HepG2 (cell line): ENCODE results near the gene NKIRAS1. TPM values are rescaled to one million over a fixed set of nuclear protein-coding genes. Genes with fewer than 3 reads are reported as not detected.

Experiments used
- ADNP ChIP-seq: sonication (generic); formaldehyde crosslinking; IDR thresholded peaks from 2 replicates; pipeline ENCODE4 v1.4.0; 2020; ENCODE audit warnings: missing genetic modification reagents
- BCL6 ChIP-seq: IDR thresholded peaks from 2 replicates; pipeline ENCODE4 v1.6.1; 2016; ENCODE audit warnings: missing genetic modification reagents, missing compliant biosample characterization
- CBX1 ChIP-seq: IDR thresholded peaks from one replicate; pipeline ENCODE4 v1.6.1; 2016; ENCODE audit warnings: antibody characterized with exemption, low read depth
- DZIP1 ChIP-seq: sonication (generic); formaldehyde crosslinking; IDR thresholded peaks from 2 replicates; pipeline ENCODE4 v1.5.0; 2020; ENCODE audit warnings: mild to moderate bottlenecking, missing genetic modification reagents
- ETV6 ChIP-seq: sonication (generic); formaldehyde crosslinking; conservative IDR thresholded peaks from 2 replicates; pipeline ENCODE4 v1.4.0; 2020; ENCODE audit warnings: missing genetic modification reagents
- MAFK ChIP-seq, 2 experiments: IDR thresholded peaks in 1 of 2; conservative IDR thresholded peaks in 1 of 2; 2 replicates each; pipeline ENCODE4 v1.6.1; 2011; ENCODE audit warnings: improper control_type of control experiment in 2 of 2, low read length in 2 of 2
- MLX ChIP-seq: IDR thresholded peaks from 2 replicates; pipeline ENCODE4 v1.6.1; 2016
- MYNN ChIP-seq: sonication (generic); formaldehyde crosslinking; IDR thresholded peaks from 2 replicates; pipeline ENCODE4 v1.4.0; 2020; ENCODE audit warnings: mild to moderate bottlenecking, low read depth, missing genetic modification reagents
- PHF5A ChIP-seq: IDR thresholded peaks from one replicate; pipeline ENCODE4 v1.6.1; 2018; ENCODE audit warnings: low read depth, missing genetic modification reagents; ENCODE audit not compliant: unreplicated experiment
- THAP11 ChIP-seq: IDR thresholded peaks from 2 replicates; pipeline ENCODE4 v1.6.1; 2016; ENCODE audit warnings: missing biosample characterization, missing genetic modification reagents
- YEATS4 ChIP-seq: sonication (generic); formaldehyde crosslinking; IDR thresholded peaks from 2 replicates; pipeline ENCODE4 v1.4.0; 2020; ENCODE audit warnings: missing genetic modification reagents, borderline replicate concordance
- YY1 ChIP-seq: IDR thresholded peaks from 2 replicates; pipeline ENCODE4 v1.6.1; 2011; ENCODE audit warnings: low read length, low read depth, moderate library complexity, mild to moderate bottlenecking; ENCODE audit not compliant: insufficient read depth, insufficient replicate concordance
- ZBTB40 ChIP-seq, 2 experiments: fragments of 450-650 bp in 1 of 2; sonication (generic) in 1 of 2; formaldehyde crosslinking in 1 of 2; IDR thresholded peaks; 2 replicates each; pipeline versions ENCODE4 v1.6.1 to v1.8.0; 2016 to 2022; ENCODE audit warnings: antibody characterized with exemption in 1 of 2, mild to moderate bottlenecking in 1 of 2, missing genetic modification reagents in 1 of 2
- ZBTB7B ChIP-seq: sonication (generic); formaldehyde crosslinking; IDR thresholded peaks from 2 replicates; pipeline ENCODE4 v1.4.0; 2020; ENCODE audit warnings: missing genetic modification reagents
- ZNF468 ChIP-seq: sonication (generic); formaldehyde crosslinking; IDR thresholded peaks from 2 replicates; pipeline ENCODE4 v1.8.0; 2022; ENCODE audit warnings: mild to moderate bottlenecking, moderate library complexity, missing genetic modification reagents
- ZNF614 ChIP-seq: IDR thresholded peaks from 2 replicates; pipeline ENCODE4 v1.6.1; 2018; ENCODE audit warnings: missing biosample characterization, missing genetic modification reagents, inconsistent platforms, borderline replicate concordance
- ZNF782 ChIP-seq: sonication (generic); formaldehyde crosslinking; IDR thresholded peaks from 2 replicates; pipeline ENCODE4 v1.4.0; 2020; ENCODE audit warnings: missing genetic modification reagents, mild to moderate bottlenecking, borderline replicate concordance
- polyA plus RNA-seq, 8 experiments: library from polyadenylated mRNA; depleted of rRNA in 3 of 8; stranded (reverse) in 7 of 8; unstranded in 1 of 8; fragments of >200 nt; fragmentation: Illumina TruSeq in 4 of 8; extraction: Trizol in 4 of 8; gene quantifications; 2 replicates each; pipeline versions ENCODE4 v1.2.1 to v1.2.3, GENCODE V29; 2011 to 2016; ENCODE audit warnings: low read depth in 4 of 8, missing spikeins in 1 of 8, mixed read lengths in 1 of 8; ENCODE audit not compliant: insufficient read depth in 1 of 8
- total RNA-seq, 5 experiments: library from RNA; depleted of rRNA; stranded (reverse); fragments of >200 nt; fragmentation: Illumina TruSeq; extraction: Trizol; gene quantifications; 2 replicates each; pipeline ENCODE4 v1.2.3, GENCODE V29; 2016; ENCODE audit warnings: low read depth in 1 of 5

Gene NKIRAS1
- total and polyA plus RNA-seq, 2 of the 13 experiments (the other 11 are each of a cell fraction or from before 2014, with no cell fraction given), result 4.3 to 8.0 TPM

GRCh38 chr3:23945913-23946687 lies 29.3 kb upstream of the NKIRAS1 start (continued):
- TF ChIP-seq YY1 (peak; percentile 79), ZNF468 (0 out of 2 replicates have a peak, but pooled peaks have one; percentile 19), PHF5A (no peak), ETV6 (CRISPR knock-in tag) (no peak; the same call in 1 of the 2 replicates), YEATS4 (CRISPR knock-in tag) (no peak; the same call in 1 of the 2 replicates), ZBTB7B (CRISPR knock-in tag) (no peak), MLX (CRISPR knock-in tag) (peak; percentile 53; the same call in 1 of the 2 replicates), ZNF782 (CRISPR knock-in tag) (no peak), DZIP1 (peak; percentile 93), ZBTB40 (IDR thresholded peaks at IDR 0.05) (no peak), ZBTB40 (CRISPR knock-in tag; IDR thresholded peaks at IDR 0.05) (peak; percentile 80), MAFK (conservative IDR thresholded peaks at IDR 0.05 in 1 of 2, IDR thresholded peaks at IDR 0.05 in 1 of 2; ENCODE audit: low read length in 2 of 2) (no peak), BCL6 (peak; percentile 47; the same call in 1 of the 2 replicates), MYNN (CRISPR knock-in tag) (no peak), ZNF614 (CRISPR knock-in tag) (no peak), ADNP (no peak), THAP11 (CRISPR knock-in tag) (peak; percentile 77), CBX1 (no peak)
